Transverse colon (tissue), 4 donors: ENCODE measurements around the gene BHLHE23. TPM values are rescaled to one million over a fixed set of nuclear protein-coding genes. Genes with fewer than 3 reads are reported as not detected.

Source experiments
- DNase-seq: peaks from one replicate; pipeline ENCODE4 v3.0.0-alpha.2; 2019
- H3K27ac ChIP-seq, 4 donors: fragments of 200-600 bp; sonication (generic); 2 replicates each; pipeline ENCODE4 v1.5.1; 2016 to 2018; ENCODE audit warnings: inconsistent platforms in 4 of 4
- H3K27me3 ChIP-seq: fragments of 200-600 bp; sonication (generic); 2 replicates; pipeline ENCODE4 v1.5.1; 2017; ENCODE audit warnings: inconsistent platforms
- H3K36me3 ChIP-seq, 4 donors: fragments of 200-600 bp; sonication (generic); 2 replicates each; pipeline ENCODE4 v1.5.1; 2017 to 2019; ENCODE audit warnings: inconsistent platforms in 4 of 4
- H3K4me1 ChIP-seq, 4 donors: fragments of 200-600 bp; sonication (generic); 2 replicates each; pipeline ENCODE4 v1.5.1; 2017 to 2020; ENCODE audit warnings: inconsistent platforms in 4 of 4
- H3K4me3 ChIP-seq, 4 donors: fragments of 200-600 bp; sonication (generic); 1 replicate in 1 of 4; 2 replicates in 3 of 4; pipeline versions ENCODE4 v1.5.1 to v1.6.1; 2017 to 2019; ENCODE audit warnings: inconsistent platforms in 4 of 4
- H3K9me3 ChIP-seq, 2 donors: fragments of 200-600 bp; sonication (generic); 2 replicates each; pipeline ENCODE4 v1.5.1; 2017 to 2019; ENCODE audit warnings: inconsistent platforms in 2 of 2
- CTCF ChIP-seq, 5 experiments: fragments of 200-600 bp in 3 of 5; fragments of 450-650 bp in 2 of 5; sonication (generic) in 3 of 5; IDR thresholded peaks; 1 replicate in 2 of 5; 2 replicates in 3 of 5; pipeline ENCODE4 v1.5.1; 2016 to 2017; ENCODE audit warnings: antibody characterized with exemption in 5 of 5, inconsistent platforms in 3 of 5, mild to moderate bottlenecking in 2 of 5, moderate library complexity in 1 of 5
- EP300 ChIP-seq: sonication (generic); formaldehyde crosslinking; IDR thresholded peaks from one replicate; pipeline ENCODE4 v1.6.1; 2017; ENCODE audit warnings: antibody characterized with exemption, low read depth
- POLR2A ChIP-seq: fragments of 450-650 bp; IDR thresholded peaks from one replicate; pipeline ENCODE4 v1.6.1; 2016; ENCODE audit warnings: antibody characterized with exemption, mild to moderate bottlenecking, moderate library complexity
- POLR2AphosphoS5 ChIP-seq, 3 donors: sonication (generic); formaldehyde crosslinking; IDR thresholded peaks; one replicate each; pipeline ENCODE4 v1.6.1; 2016; ENCODE audit warnings: antibody characterized with exemption in 3 of 3
- WGBS, 2 donors: methylation state at CpG; one replicate each; pipeline ENCODE4 v1.1.5; 2018; ENCODE audit warnings: low coverage in 1 of 2; 5-methylcytosine and 5-hydroxymethylcytosine counted together
- in situ Hi-C, 4 donors: fragments of 200-750 bp; cut with MboI; loops; one replicate each; pipeline versions ENCODE4 v1.15.0 to v1.15.1; 2017; ENCODE audit warnings: low sequenced_read_pairs in 3 of 4, low pct_ligation_motif_present in 1 of 4, low pct_unique_long_range_greater_than_20kb in 1 of 4
- intact Hi-C: fragments of 100-400 bp; cut with DNase I; formaldehyde crosslinking; loops from one replicate; pipeline ENCODE4 v1.15.1; 2023; ENCODE audit warnings: low total_unique reads
- total RNA-seq, 4 donors: library from RNA; depleted of rRNA; stranded (reverse); fragments of >200 nt; gene quantifications; one replicate each; pipeline ENCODE4 v1.1.0, GENCODE V29; 2016

The BHLHE23 gene
- total RNA-seq, 4 donors from 2014 or later: not detected

DNA sequence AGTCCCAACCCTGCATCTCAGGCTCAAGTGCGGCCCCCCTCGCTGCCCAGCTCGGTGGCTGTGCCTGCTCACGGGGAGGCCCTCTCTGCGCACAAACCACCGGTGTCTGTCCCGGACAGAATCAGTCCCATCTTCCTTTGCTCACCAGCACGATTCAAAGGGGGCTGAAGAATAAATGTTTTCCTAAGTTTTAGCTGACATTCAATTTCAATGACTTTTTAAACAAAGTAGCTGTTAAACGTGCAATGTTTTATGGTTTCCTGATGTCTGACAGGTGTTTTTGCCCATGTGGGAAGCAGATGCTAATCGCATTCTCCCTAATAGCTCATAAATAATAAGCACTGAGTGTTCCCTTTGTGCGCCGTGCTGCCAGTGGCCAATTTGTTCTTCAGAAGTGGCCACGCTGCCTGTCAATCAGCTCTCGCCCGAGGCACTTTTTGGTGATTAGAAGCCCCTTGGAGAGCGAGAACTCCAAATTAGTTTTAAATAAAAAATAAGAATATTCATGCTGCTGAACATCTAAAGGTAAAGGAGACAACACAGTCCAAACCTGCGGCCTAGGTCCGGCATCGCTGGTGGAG, 26.3 kb downstream of the BHLHE23 start:
- Histone ChIP-seq H3K27me3 (peaks cover 95% of the 10 kb centered on the region), H3K4me3 (no peak overlapping the region), H3K9me3 (no peaks in the 10 kb centered on the region), H3K27ac (no peak overlapping the region), H3K36me3 (no peaks in the 10 kb centered on the region), H3K4me1 (peaks cover 0 to 3% (median 0%) of the 10 kb centered on the region in 4 donors)
- 49 to 73% methylated on average over 8 to 19 of the region's 19 CpGs for WGBS, 2 donors
- no peak for DNase-seq
- intact Hi-C loops: no loop called here
- in situ Hi-C loops: no loop called here
- no peak for TF ChIP-seq EP300
- TF ChIP-seq POLR2A: no peak
- TF ChIP-seq POLR2AphosphoS5 (IDR thresholded peaks at IDR 0.05): no peak
- no peak for TF ChIP-seq CTCF (IDR thresholded peaks at IDR 0.05)

DNA sequence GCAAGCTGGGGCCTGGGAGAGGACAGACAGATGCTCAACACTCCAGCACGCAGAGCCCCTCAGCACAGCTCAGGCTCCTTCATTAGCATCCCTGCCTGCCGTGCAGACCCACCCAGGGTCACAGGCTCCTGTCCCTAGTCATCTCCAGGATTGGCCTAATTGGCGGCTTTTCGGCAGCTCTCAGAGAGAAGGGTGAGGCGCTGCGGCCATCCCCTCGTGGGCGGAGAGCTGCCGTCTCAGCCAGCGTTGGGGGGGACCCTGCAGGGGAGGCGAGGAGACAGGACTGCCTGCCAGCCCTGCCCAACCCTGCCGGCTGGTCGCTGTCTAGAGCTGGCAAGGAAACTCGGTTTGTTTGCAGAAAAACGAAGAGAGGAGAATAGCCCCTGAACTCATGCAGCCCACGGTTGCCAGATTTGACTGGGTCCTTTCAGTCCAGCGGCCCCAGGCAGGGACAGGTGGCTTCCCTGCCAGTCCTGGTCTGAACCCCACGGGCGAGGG, 26.8 kb downstream of the BHLHE23 start:
- no peak for TF ChIP-seq POLR2A
- TF ChIP-seq POLR2AphosphoS5 (IDR thresholded peaks at IDR 0.05): no peak
- no peak for TF ChIP-seq EP300
- TF ChIP-seq CTCF (IDR thresholded peaks at IDR 0.05): no peak
- Histone ChIP-seq H3K27ac (no peak overlapping the region), H3K9me3 (no peaks in the 10 kb centered on the region), H3K36me3 (no peaks in the 10 kb centered on the region), H3K4me1 (peaks cover 0 to 3% (median 0%) of the 10 kb centered on the region in 4 donors), H3K4me3 (no peak overlapping the region), H3K27me3 (peaks cover 95% of the 10 kb centered on the region)
- 12% methylated on average over 18 of the region's 19 CpGs; no CpG with 5 or more reads in 1 of the 2 donors for WGBS, 2 donors
- in situ Hi-C loops: no loop called here
- intact Hi-C loops: no loop called here
- DNase-seq: no peak

DNA sequence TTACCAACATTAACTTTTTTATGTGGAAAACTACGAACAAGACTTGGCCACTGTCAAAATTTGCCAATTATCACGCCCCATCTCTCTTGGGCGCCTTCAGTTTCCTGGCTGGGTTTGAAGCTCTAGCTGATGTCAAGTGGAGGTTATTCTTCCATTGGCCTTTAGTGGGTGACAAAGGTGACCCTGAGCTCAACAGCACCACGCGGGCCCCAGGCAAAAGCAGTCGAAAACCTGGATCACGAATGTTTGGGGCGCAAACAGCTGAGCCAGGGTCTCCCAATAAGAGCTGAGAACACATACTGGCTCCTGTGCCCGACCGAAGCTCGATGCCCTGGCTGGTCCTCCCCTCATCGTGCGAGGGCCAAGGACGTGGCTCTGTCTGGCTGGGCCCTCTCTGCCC, 27.5 kb downstream of the BHLHE23 start:
- no peaks in the 10 kb centered on the region for H3K9me3 ChIP-seq
- TF ChIP-seq POLR2A (no peak), POLR2AphosphoS5 (IDR thresholded peaks at IDR 0.05) (no peak), CTCF (IDR thresholded peaks at IDR 0.05) (no peak), EP300 (no peak)
- no peak for DNase-seq
- no peaks in the 10 kb centered on the region for H3K36me3 ChIP-seq
- peaks cover 0 to 3% (median 0%) of the 10 kb centered on the region in 4 donors for H3K4me1 ChIP-seq
- in situ Hi-C loops (no loop called here), intact Hi-C loops (no loop called here)
- no peak overlapping the region for H3K4me3 ChIP-seq
- 79 to 80% methylated on average over 2 to 11 of the region's 14 CpGs for WGBS, 2 donors
- peaks cover 98% of the 10 kb centered on the region for H3K27me3 ChIP-seq
- H3K27ac ChIP-seq: no peak overlapping the region

- DNase-seq: no peak
- intact Hi-C loops: no loop called here
- Histone ChIP-seq H3K27ac (no peak overlapping the region), H3K27me3 (peaks cover 99% of the 10 kb centered on the region), H3K9me3 (no peaks in the 10 kb centered on the region), H3K4me3 (no peak overlapping the region), H3K4me1 (peaks cover 0 to 3% (median 0%) of the 10 kb centered on the region in 4 donors), H3K36me3 (no peaks in the 10 kb centered on the region)
- in situ Hi-C loops: no loop called here
- WGBS, 2 donors: 69% methylated on average over 12 of the region's 13 CpGs; no CpG with 5 or more reads in 1 of the 2 donors
- TF ChIP-seq POLR2A: no peak
- TF ChIP-seq CTCF (IDR thresholded peaks at IDR 0.05): no peak
- TF ChIP-seq POLR2AphosphoS5 (IDR thresholded peaks at IDR 0.05): no peak
- no peak for TF ChIP-seq EP300
Measured at GRCh38 chr20:62978561-62978943, 28.2 kb downstream of the BHLHE23 start.
